HG03139 (cell line): Measurements from ENCODE around the gene FNDC1.

Experiments used
- ATAC-seq: cut with Tn5 transposase; IDR thresholded peaks from one replicate; pipeline ENCODE4 v1.9.1; 2021; ENCODE audit not compliant: unreplicated experiment

Gene FNDC1

GRCh38 chr6:159157431-159157830 is 11.8 kb upstream of the FNDC1 start:
- no peak for ATAC-seq

- ATAC-seq: no peak
These were observed 7.4 kb upstream of the FNDC1 start for GRCh38 chr6:159161839-159162238.

DNA sequence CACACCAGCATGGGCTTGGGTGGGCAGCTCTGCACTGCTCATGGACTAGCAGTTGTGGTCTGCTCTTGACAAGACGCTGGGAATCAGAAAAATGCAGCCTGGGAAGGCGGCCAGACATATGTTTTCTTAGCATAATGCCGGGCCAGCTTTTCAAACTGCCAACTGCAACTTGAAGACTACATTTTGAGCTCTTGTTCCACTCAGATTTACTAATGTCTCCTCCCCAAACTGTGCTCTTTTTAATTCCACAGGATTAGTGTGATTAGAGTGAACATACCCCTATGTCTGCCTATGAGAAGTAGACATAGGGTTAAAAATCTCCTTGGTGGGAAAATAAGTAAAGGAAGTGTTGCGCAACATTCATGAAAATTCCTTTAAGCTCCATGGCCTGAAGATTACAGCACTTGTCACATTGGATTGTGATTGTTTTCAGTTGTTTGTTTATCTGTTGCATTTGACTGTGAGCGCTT is 5.3 kb upstream of the FNDC1 start:
- no peak for ATAC-seq

DNA sequence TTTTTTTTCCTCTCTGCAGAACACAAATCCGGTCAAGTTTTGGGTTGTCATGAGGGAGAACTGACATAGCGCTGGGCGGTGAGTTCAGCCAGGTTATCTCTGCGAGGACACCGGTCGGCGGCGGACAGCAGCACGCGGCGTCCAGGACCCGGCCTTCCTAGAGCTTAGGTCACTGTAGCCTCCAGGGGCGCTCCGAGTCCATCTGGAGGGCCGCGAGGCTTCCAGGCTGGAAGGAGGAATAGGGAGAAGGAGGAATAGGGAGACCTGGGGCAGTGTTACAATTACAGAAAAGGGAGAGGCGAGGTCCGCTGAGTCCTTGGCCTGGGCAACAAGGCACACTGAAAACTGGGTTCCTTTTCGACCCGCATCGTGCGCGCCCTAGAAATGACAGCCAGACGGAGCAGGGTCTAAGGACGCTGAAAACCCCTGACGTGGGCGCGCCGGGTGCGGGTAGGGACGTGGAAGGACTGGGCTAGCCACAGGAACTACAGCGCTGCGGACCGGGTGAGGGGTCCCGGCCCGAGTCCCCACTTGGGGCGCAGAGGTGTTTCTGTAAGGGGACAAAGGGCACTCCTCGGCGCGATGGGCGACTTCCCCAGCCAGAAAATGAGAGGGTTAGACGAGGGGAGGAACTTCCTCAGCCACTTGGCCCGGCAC is 536 bp upstream of the FNDC1 start:
- no peak for ATAC-seq

DNA sequence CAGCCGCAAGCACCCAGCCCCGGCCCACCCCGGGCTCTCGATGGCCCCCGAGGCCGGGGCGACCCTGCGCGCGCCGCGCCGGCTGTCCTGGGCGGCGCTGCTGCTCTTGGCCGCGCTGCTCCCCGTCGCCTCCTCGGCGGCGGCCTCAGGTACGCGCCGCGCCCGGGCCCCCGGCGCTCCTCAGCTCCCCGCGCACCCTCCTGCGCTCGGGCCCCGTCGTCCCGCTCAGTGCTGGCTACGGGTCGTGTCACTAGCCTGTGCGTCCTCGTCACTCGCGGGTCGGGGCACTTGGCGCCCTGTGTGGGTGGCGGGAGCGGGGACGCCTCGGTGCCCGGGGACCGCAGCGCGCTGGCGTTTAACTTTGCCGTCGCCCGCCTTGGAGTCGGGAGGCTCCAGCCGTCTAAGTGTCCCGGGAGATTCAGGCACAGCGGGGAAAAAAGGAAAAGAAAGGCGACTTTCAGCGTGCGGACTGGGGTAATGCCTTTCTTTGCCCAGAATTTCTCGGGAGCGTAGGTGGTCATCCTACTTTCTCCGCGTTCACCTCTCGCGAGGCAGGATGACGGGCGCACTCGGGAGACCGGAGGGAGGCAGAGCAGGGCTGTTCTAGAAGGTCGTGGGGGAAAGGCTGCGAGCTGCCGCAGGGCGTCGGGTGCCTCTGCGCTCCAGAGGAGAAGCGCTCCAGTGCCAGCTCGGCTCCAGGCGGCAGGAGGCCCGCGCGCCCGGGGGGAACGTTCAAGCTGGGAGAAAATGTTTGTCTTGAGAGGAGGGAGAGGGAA is 545 bp downstream of the FNDC1 start:
- no peak for ATAC-seq

- ATAC-seq: no peak
These were observed 1.1 kb downstream of the FNDC1 start for GRCh38 chr6:159170333-159170672.

- no peak for ATAC-seq
These were observed 2.0 kb downstream of the FNDC1 start for GRCh38 chr6:159170999-159171712.

GRCh38 chr6:159172091-159172491 is 2.9 kb downstream of the FNDC1 start:
- ATAC-seq: no peak

DNA sequence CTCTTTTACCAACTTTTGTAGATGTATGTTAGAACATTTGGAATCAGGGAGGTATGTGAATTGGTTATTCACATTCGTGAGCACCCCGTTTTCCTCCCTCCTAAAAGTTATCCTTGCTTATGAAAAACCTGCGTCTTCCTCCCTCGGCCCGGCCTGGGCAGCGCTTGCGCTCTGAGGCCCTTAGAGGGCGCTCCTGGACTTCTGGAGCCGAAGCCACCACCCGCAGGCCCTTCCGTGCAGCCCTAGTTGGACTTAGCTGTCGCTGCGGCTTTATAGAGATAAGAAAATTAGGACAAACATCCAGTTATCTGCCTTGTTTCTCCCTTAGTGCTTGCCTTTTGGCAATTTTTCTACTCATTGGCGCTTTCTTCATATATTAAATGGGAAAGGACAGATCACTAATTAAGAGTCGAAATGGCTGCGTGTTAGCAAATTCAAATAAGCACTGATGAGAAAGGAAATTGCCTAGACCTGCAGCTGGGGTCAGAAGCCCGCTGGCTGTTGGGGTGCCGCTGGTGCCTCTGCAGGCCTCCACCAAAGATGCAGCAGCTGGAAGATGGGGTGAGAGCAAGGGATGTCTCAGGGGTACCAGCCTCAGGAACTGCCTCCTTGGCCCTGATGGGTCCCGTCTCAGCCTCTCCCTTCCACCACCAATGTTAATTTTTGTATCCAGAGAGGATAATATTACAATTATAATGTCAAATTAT is 5.2 kb downstream of the FNDC1 start:
- no peak for ATAC-seq

- no peak for ATAC-seq
These were observed 7.7 kb downstream of the FNDC1 start for GRCh38 chr6:159176913-159177312.

- ATAC-seq: no peak
These were observed 9.6 kb downstream of the FNDC1 start for GRCh38 chr6:159178847-159179246.

- ATAC-seq: no peak
These were observed 10.8 kb downstream of the FNDC1 start for GRCh38 chr6:159180001-159180400.

GRCh38 chr6:159181914-159182313 is 12.7 kb downstream of the FNDC1 start:
- no peak for ATAC-seq

GRCh38 chr6:159184559-159184958 is 15.4 kb downstream of the FNDC1 start:
- no peak for ATAC-seq

- no peak for ATAC-seq
These were observed 21.3 kb downstream of the FNDC1 start for GRCh38 chr6:159190460-159190859.

DNA sequence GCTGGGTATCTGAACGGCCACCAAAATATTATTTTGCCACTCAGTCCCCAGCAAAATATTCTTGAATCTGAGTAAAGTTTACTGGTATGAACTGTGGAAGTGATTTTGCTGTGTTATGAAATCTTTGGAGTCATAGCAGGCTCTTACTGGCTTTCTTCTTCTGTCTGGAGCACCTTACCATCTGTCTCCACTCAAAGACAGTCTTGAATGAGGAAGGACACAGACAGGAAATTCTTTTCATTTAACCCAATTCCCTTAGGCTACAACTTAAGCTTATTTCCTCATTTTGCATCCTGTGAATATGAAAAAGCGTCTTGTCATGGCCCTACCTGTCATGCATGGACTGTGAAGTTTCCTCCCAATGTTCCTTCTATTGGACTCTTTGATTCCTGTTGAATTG is 24.7 kb downstream of the FNDC1 start:
- no peak for ATAC-seq

- no peak for ATAC-seq
These were observed 25.2 kb downstream of the FNDC1 start for GRCh38 chr6:159194421-159194820.

GRCh38 chr6:159196430-159196975 is 27.3 kb downstream of the FNDC1 start:
- ATAC-seq: no peak

DNA sequence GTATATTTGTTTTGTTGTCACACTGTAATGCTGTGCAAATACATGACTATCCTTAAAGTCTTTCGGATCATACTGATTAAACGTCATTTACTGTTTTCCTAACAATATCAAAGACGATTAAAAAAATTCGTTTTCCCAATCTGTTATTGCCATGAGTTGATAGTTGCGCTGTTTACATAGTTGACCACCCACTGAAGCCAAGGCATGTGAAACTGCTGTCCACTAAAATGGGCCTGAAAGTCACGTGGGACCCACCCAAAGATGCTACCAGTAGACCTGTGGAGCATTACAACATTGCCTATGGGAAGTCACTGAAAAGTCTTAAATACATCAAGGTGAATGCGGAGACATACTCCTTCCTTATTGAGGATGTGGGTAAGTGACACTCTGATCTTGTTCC is 28.1 kb downstream of the FNDC1 start:
- ATAC-seq: no peak

DNA sequence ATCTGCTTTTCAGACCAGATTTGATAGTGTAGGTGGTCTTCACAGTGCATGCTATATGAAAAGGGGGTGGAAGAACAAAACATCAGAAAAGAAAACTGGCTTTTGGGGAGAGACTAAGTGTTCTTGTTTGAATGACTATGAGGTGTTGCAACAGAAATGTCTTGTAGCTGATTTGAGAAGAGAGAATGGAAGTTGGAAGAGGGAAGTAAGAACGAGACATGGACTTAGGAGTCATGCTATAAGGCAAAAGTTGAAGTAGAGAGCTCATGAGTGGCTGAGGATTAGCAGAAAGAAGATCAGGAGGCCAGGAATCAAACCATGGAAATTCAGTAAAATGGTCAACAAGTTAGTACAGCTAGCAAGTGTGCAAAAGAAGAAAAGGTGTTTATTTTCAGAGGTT is 32.1 kb downstream of the FNDC1 start:
- ATAC-seq: no peak
